RWPE1 (cell line): ENCODE data around the gene CDK2.

ENCODE experiments used
- CTCF ChIA-PET: fragments of 350-600 bp; sonication (Branson Sonifier 250); formaldehyde crosslinking; extraction: SDS; loops from one replicate; lab custom pipeline; 2021; lab: Yijun Ruan, JAX
- POLR2A ChIA-PET: fragments of 400-600 bp; formaldehyde crosslinking; extraction: SDS; loops from one replicate; lab custom pipeline; 2020; ENCODE audit warnings: antibody characterized with exemption; ENCODE audit not compliant: low non-redundant PET; lab: Yijun Ruan, JAX
- DNase-seq: peaks from one replicate; pipeline ENCODE4 v3.0.0; 2012; ENCODE audit warnings: low spot score
- H3K27ac ChIP-seq: fragments of 450-650 bp; 2 replicates; pipeline ENCODE4 v1.5.1; 2017
- TF ChIP-seq, protein P1 (sequence below): fragments of 450-650 bp; conservative IDR thresholded peaks from 2 replicates; pipeline ENCODE4 v1.5.1; 2017; ENCODE audit warnings: low read depth, mild to moderate bottlenecking

Gene CDK2

DNA sequence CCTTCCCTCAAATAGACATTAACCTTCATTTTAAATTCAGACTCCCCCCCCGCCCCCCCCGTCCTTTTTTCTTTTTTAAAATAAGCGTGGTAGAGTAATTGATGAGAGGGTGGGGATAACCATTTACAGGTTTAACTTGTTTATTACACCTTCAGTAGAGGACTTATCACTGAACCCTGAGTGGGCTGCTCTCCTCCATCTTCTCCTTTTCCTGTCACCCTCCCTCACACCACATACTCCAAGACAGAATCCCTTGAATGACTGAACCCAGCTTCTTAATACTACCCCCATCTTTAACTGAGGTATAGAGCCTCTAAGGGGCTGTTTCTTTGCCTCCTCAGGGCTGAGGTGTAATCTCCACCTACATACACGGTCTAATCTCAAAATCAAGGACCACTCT is 50.6 kb downstream of the CDK2 start:
- TF ChIP-seq, protein P1, sequence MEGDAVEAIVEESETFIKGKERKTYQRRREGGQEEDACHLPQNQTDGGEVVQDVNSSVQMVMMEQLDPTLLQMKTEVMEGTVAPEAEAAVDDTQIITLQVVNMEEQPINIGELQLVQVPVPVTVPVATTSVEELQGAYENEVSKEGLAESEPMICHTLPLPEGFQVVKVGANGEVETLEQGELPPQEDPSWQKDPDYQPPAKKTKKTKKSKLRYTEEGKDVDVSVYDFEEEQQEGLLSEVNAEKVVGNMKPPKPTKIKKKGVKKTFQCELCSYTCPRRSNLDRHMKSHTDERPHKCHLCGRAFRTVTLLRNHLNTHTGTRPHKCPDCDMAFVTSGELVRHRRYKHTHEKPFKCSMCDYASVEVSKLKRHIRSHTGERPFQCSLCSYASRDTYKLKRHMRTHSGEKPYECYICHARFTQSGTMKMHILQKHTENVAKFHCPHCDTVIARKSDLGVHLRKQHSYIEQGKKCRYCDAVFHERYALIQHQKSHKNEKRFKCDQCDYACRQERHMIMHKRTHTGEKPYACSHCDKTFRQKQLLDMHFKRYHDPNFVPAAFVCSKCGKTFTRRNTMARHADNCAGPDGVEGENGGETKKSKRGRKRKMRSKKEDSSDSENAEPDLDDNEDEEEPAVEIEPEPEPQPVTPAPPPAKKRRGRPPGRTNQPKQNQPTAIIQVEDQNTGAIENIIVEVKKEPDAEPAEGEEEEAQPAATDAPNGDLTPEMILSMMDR = no peak
- no peak for DNase-seq
- no peak overlapping the region for H3K27ac ChIP-seq
- CTCF ChIA-PET = no interaction called here
- POLR2A ChIA-PET = interaction anchor here (0.5 kb wide), 1 partner anchor 82 kb away, joined by 3 read pairs; no protein-coding TSS in a partner anchor

DNA sequence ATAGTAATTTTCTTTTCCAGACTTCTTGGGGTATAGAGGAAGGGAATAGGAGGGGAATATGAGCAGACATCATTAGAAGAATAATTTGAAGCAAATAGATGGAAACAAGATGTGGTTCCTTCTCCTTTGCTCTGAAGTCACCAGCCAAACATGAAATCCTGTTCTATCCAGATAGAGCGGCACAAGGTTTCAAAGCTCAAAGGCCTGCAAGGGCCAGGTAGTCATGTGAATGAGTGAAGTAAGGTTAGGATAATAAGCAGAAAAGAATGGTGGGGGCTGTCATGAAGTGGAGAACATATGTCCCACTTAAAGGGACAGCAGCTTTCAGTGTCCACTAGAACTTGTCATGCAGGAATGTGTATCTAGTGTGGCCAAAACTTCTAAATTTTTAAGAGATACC is 51.7 kb downstream of the CDK2 start:
- CTCF ChIA-PET = no interaction called here
- H3K27ac ChIP-seq = no peak overlapping the region
- DNase-seq = no peak
- TF ChIP-seq, protein P1 = no peak
- POLR2A ChIA-PET = no interaction called here

DNA sequence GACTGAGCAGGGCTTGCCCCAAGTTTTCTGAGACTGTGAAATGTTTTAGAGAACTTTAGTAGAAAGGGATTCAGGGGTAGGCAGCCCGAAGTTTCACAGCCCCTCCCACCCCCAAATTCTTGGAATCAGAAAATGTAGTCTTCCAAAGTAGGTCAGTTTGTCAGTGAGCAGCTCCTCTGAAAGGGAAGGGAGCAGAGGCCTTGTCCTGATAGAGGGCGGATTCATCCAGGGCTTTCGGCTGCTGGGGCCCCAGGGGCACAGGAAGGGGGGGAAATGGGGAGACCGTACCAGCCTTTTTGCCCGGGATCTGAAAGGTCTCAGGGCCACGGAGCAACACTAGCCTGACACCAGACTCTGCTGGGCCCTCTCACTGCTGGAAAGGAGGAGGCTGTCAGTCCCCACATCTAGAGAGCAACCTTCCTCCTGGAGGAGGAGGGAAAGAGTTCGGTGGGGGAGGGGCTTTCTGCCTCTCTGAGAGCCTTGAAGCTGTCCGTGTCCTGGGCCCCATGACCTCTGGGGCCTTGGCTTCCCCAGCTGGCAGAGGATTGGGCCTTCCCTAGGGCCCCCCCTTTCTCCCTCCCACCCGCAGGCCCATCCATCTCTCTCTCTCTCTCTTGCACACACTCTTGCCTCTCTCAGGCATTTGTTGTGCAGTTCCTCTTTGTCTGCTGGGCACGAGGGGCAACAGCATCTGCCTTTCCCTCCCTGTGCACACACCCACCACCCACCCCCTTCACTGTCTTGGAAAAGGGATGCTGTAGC is 54.0 kb downstream of the CDK2 start, which contains the start of gene IKZF4:
IKZF4 (plus strand) TSS at position 621 of the 762 bp plus-strand sequence. CDS start 451 bp downstream, outside the sequence.
- CTCF ChIA-PET = interaction anchor here (0.6 kb wide), 1 partner anchor 9 kb away, joined by 4 read pairs; no protein-coding TSS in a partner anchor
- TF ChIP-seq, protein P1 = no peak
- DNase-seq = no peak
- no peak within 1 kb of the TSS; the same call in 1 of the 2 replicates for H3K27ac ChIP-seq
- POLR2A ChIA-PET = no interaction called here

DNA sequence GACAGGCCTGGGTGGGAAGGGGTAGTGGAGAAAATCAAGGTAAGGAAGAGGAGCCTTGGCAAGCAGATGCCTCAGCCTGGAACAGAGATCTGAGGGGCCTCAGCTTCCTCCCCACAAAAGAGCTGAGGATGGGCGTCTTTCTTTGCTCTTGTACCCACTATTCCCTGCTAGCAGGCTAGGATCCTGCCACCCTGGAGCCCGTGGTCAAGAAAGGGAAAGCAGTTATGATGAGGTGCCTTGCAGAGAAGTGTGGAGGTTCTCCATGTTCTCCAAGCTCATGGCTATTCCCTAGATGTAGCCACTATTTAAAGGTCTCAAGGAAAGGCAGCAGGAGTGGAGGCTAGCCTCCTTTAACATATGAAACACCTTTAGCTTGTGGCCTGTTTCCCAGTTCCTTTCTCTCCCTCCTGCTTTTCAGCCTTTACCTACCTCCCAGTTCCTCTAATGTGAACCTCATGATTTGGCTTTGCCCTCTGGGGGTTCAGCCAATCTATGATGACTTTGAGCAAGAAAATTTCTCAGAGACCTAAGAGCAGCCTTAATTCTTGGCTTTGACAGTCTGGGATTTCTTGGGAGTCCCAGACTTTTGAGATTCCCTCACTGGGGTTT is 55.4 kb downstream of the CDK2 start:
- CTCF ChIA-PET = no interaction called here
- POLR2A ChIA-PET = no interaction called here
- H3K27ac ChIP-seq = no peak overlapping the region
- DNase-seq = no peak
- TF ChIP-seq, protein P1 = no peak
